GM10266 (cell line): Measurements from ENCODE around the gene RFX4.

Experiments
- DNase-seq: peaks from one replicate; pipeline ENCODE4 v3.0.0; 2012; ENCODE audit errors: extremely low spot score
- TF ChIP-seq, protein P1 (sequence below): IDR thresholded peaks from 2 replicates; pipeline ENCODE4 v1.5.1; 2012; ENCODE audit warnings: mild to moderate bottlenecking, low read depth; ENCODE audit not compliant: control insufficient read depth, insufficient read depth; ENCODE audit errors: missing control alignments

RFX4 gene

GRCh38 chr12:106647793-106648514, 65.2 kb downstream of the RFX4 start:
- DNase-seq = no peak
- TF ChIP-seq, protein P1, sequence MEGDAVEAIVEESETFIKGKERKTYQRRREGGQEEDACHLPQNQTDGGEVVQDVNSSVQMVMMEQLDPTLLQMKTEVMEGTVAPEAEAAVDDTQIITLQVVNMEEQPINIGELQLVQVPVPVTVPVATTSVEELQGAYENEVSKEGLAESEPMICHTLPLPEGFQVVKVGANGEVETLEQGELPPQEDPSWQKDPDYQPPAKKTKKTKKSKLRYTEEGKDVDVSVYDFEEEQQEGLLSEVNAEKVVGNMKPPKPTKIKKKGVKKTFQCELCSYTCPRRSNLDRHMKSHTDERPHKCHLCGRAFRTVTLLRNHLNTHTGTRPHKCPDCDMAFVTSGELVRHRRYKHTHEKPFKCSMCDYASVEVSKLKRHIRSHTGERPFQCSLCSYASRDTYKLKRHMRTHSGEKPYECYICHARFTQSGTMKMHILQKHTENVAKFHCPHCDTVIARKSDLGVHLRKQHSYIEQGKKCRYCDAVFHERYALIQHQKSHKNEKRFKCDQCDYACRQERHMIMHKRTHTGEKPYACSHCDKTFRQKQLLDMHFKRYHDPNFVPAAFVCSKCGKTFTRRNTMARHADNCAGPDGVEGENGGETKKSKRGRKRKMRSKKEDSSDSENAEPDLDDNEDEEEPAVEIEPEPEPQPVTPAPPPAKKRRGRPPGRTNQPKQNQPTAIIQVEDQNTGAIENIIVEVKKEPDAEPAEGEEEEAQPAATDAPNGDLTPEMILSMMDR = no peak

DNA sequence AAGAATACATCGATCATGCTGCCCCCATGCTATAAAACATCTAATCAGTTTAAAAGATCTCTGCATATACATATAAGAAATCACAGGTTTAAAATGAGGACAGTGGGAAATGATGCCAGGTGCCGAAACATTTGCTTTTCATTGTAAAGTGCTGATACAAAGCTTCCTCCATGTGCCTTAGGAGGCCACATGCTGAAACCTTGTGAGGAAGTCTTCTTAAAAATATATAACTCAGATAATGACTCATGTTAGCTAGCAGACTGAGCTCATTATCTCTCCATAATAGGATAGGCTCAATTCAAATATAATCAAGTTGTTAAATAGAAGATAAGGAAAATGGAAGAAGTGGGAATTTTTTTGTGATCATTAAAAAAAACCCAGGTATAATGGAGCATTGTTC, 65.9 kb downstream of the RFX4 start:
- no peak for DNase-seq
- TF ChIP-seq, protein P1 = no peak

DNA sequence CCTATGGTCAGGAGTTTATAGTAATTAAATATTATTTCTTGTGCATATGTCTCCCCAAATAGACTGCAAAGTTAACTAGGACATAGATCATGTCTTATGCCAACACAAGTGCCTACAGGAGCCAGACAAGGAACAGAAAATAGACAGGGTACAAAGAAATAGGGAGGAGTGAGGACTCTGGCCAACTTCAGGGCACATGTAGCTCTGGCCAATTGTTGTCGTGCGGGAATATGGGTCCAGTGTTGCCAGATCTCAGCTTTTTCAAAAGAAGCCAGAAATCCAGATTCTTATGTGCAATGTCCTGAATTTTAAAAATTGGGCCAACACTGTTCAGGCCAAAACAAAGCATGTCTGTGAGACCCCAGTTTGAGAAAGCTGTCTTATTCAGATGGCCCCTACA, 68.7 kb downstream of the RFX4 start:
- TF ChIP-seq, protein P1 = no peak
- no peak for DNase-seq

DNA sequence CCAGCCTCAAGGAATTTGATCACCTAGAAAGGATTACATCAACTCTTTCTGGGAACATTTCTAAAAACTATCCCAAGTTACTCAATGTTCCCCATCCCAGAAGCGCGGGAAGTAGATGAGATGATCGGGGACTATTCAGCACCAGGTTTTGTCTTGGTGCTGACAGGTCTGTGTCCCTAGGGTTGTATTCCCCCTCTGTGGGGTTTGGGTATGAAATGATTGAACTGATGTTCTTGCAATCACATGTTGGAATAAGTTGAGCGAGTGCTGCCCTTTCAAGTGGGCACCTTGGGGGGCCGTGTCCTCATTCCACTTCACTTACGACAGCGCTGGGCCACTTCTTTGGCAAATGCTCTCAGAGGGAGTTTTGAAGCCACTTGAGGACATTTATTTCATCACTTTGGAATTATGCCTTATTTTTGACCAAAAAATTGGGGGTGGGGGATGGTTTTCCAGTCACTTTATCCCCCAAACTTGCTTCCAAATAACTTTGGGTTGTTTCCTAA, 69.8 kb downstream of the RFX4 start:
- TF ChIP-seq, protein P1 = no peak
- DNase-seq = no peak

- no peak for DNase-seq
- TF ChIP-seq, protein P1 = no peak
Observed at GRCh38 chr12:106655577-106655976, 72.8 kb downstream of the RFX4 start.

- TF ChIP-seq, protein P1 = no peak
- no peak for DNase-seq
Observed at GRCh38 chr12:106657488-106657887, 74.7 kb downstream of the RFX4 start.

DNA sequence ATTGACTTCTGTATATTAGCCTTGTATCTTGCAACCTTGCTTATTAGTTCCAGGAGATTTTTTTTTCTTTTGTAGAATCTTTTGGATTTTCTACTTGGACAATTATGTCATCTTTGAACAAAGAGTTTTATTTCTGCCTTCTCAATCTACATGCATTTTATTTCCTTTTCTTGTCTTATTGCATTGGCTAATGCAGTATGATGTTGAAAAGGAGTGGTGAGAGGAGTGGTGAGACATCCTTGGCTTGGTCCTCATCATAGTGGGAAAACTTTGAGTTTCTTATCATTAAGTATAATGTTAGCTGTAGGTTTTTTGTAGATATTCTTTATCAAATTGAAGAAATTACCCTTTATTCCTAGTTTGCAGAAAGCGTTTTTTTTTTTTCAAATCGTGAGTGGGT, 80.6 kb downstream of the RFX4 start:
- TF ChIP-seq, protein P1 = no peak
- no peak for DNase-seq
